Measurements from ENCODE around the gene STK24. TPM values are rescaled to one million over a fixed set of nuclear protein-coding genes. Genes with fewer than 3 reads are reported as not detected.

The STK24 gene
- polyA plus RNA-seq, 3 donors = 14.2 to 59.8 (median 28.9) TPM

DNA sequence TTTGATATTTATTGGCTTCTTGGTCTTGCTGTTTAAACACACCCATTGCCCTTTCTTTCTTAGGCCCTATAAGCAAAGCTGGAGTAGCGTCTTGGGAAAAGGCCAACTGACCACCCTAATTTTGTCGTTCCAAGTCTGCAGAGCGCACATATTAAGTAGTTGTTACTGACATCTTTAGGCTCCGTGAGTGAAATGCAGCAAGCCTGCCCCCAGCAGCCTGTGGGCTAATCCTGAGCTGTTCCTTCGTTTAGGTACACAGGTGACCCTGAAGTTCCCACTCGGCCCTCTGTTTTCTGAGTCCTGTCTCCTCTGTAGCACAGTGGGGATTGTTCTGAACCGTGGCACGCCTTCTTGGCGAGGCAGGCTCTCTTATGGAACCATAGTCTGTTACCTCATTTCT, 170.5 kb downstream of the STK24 start:
- H4K20me1 ChIP-seq (ENCODE audit: insufficient read depth, low read length) = no peaks in the 10 kb centered on the region
- peaks cover 0 to 5% of the 10 kb centered on the region in 2 donors for H3K4me1 ChIP-seq (ENCODE audit: control insufficient read depth in 1 of 2, insufficient read depth in 2 of 2, low read length in 2 of 2)
- H3K9me3 ChIP-seq (replicated peaks in 1 of 2; ENCODE audit: control insufficient read depth in 1 of 2, insufficient read depth in 1 of 2, low read length in 2 of 2) = no peaks in the 10 kb centered on the region
- DNase-seq = no peak
- Mint-ChIP-seq H3K9me3 (no peaks in the 10 kb centered on the region), H3K4me1 (peaks cover 4% of the 10 kb centered on the region), H3K4me3 (no peak overlapping the region), H3K27ac (no peak overlapping the region), H3K27me3 (ENCODE audit: low read depth in 3 of 3) (peaks cover under 1 to 7% (median 5%) of the 10 kb centered on the region in 3 donors), H3K36me3 (no peaks in the 10 kb centered on the region)
- 91% methylated on average over 6 of the region's 9 CpGs for WGBS (ENCODE audit: insufficient coverage)
- H2AFZ ChIP-seq (ENCODE audit: insufficient read depth, low read depth, low read length, poor library complexity, severe bottlenecking) = no peak overlapping the region
- no peaks in the 10 kb centered on the region for H3K36me3 ChIP-seq (replicated peaks in 1 of 2; ENCODE audit: control insufficient read depth in 1 of 2, insufficient read depth in 2 of 2, low read length in 2 of 2)
- no peak overlapping the region for H3K27ac ChIP-seq (ENCODE audit: low read depth in 1 of 2, low read length in 2 of 2)
- TF ChIP-seq, protein P1, sequence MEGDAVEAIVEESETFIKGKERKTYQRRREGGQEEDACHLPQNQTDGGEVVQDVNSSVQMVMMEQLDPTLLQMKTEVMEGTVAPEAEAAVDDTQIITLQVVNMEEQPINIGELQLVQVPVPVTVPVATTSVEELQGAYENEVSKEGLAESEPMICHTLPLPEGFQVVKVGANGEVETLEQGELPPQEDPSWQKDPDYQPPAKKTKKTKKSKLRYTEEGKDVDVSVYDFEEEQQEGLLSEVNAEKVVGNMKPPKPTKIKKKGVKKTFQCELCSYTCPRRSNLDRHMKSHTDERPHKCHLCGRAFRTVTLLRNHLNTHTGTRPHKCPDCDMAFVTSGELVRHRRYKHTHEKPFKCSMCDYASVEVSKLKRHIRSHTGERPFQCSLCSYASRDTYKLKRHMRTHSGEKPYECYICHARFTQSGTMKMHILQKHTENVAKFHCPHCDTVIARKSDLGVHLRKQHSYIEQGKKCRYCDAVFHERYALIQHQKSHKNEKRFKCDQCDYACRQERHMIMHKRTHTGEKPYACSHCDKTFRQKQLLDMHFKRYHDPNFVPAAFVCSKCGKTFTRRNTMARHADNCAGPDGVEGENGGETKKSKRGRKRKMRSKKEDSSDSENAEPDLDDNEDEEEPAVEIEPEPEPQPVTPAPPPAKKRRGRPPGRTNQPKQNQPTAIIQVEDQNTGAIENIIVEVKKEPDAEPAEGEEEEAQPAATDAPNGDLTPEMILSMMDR (IDR thresholded peaks at IDR 0.05) = no peak
- no peak overlapping the region for H3K4me2 ChIP-seq (replicated peaks; ENCODE audit: extremely low read depth, low read length, poor library complexity, severe bottlenecking)
- no peaks in the 10 kb centered on the region for H3K79me2 ChIP-seq (ENCODE audit: insufficient read depth, low read length)
- no peak overlapping the region for H3K4me3 ChIP-seq (replicated peaks in 1 of 3; ENCODE audit: low read depth in 2 of 3, low read length in 3 of 3)
- no peaks in the 10 kb centered on the region for H3K27me3 ChIP-seq (ENCODE audit: control insufficient read depth in 2 of 2, insufficient read depth in 2 of 2, low read length in 2 of 2)
- intact Hi-C loops (cut with micrococcal nuclease) = no loop called here
- H3K9ac ChIP-seq (ENCODE audit: insufficient read depth, low read length, poor library complexity, severe bottlenecking) = no peak overlapping the region

DNA sequence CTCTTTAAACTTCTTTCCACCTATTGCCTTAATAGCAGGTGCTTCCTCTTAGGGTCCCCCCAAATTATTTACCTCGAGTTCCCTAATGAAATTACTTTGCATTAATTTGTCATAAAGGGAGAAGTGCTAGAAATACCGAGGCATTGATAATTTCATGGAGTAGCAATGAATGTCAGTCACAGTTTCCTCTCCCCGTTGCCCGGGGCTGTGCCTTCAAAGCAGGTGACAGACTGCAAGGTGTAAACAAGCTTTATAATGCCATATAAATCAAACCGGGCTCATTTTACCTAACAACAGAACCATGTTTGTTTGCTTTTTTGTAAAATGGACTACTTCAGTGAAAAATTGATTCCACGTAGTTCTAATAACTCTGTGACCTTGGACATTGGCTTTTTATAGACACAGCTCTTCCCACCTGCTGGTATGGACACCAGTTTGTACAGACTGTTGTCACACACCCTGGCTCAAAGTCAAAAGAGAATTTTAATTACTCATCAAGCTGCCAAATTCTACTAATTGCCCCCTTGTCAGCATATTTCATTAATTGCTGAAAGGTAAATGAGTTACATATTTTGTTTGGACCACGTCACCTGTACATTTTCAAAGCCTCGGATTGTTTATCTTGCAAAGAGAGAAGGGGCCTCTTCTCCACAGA, 171.1 kb downstream of the STK24 start:
- no peak for DNase-seq
- no peaks in the 10 kb centered on the region for H3K9me3 ChIP-seq (replicated peaks in 1 of 2; ENCODE audit: control insufficient read depth in 1 of 2, insufficient read depth in 1 of 2, low read length in 2 of 2)
- no peak overlapping the region for H3K9ac ChIP-seq (ENCODE audit: insufficient read depth, low read length, poor library complexity, severe bottlenecking)
- H3K36me3 Mint-ChIP-seq = no peaks in the 10 kb centered on the region
- H3K4me3 ChIP-seq (replicated peaks in 1 of 3; ENCODE audit: low read depth in 2 of 3, low read length in 3 of 3) = no peak overlapping the region
- intact Hi-C loops (cut with micrococcal nuclease) = no loop called here
- H4K20me1 ChIP-seq (ENCODE audit: insufficient read depth, low read length) = no peaks in the 10 kb centered on the region
- H3K27me3 ChIP-seq (ENCODE audit: control insufficient read depth in 2 of 2, insufficient read depth in 2 of 2, low read length in 2 of 2) = no peaks in the 10 kb centered on the region
- no peaks in the 10 kb centered on the region for H3K9me3 Mint-ChIP-seq
- H3K27ac Mint-ChIP-seq = no peak overlapping the region
- H3K79me2 ChIP-seq (ENCODE audit: insufficient read depth, low read length) = no peaks in the 10 kb centered on the region
- no peak overlapping the region for H3K4me3 Mint-ChIP-seq
- TF ChIP-seq, protein P1 (IDR thresholded peaks at IDR 0.05) = no peak
- no peak overlapping the region for H2AFZ ChIP-seq (ENCODE audit: insufficient read depth, low read depth, low read length, poor library complexity, severe bottlenecking)
- peaks cover 2 to 7% (median 5%) of the 10 kb centered on the region in 3 donors for H3K27me3 Mint-ChIP-seq (ENCODE audit: low read depth in 3 of 3)
- no peak overlapping the region for H3K27ac ChIP-seq (ENCODE audit: low read depth in 1 of 2, low read length in 2 of 2)
- no peaks in the 10 kb centered on the region for H3K4me1 Mint-ChIP-seq
- no peaks in the 10 kb centered on the region for H3K4me1 ChIP-seq (ENCODE audit: control insufficient read depth in 1 of 2, insufficient read depth in 2 of 2, low read length in 2 of 2)
- no peaks in the 10 kb centered on the region for H3K36me3 ChIP-seq (replicated peaks in 1 of 2; ENCODE audit: control insufficient read depth in 1 of 2, insufficient read depth in 2 of 2, low read length in 2 of 2)
- H3K4me2 ChIP-seq (replicated peaks; ENCODE audit: extremely low read depth, low read length, poor library complexity, severe bottlenecking) = no peak overlapping the region
- 47% methylated on average over 3 of the region's 8 CpGs for WGBS (ENCODE audit: insufficient coverage)
